Panc1 (cell line): ENCODE results near the gene CA12. TPM values are rescaled to one million over a fixed set of nuclear protein-coding genes. Genes with fewer than 3 reads are reported as not detected.

ENCODE experiments used
- ATAC-seq: fragments of 200-7000 bp; cut with Tn5 transposase; 2 replicates; pipeline ENCODE4 v1.9.1; 2020; ENCODE audit warnings: mild to moderate bottlenecking, moderate library complexity
- BruUV-seq: library from RNA; stranded (reverse); fragments of 400-500 nt; replicated peaks from 2 replicates; lab custom pipeline; 2021; lab: Mats Ljungman, UMichigan
- CTCF ChIA-PET: fragments of 300-600 bp; sonication (Branson Sonifier 250); formaldehyde crosslinking; loops from one replicate; lab custom pipeline; 2022; ENCODE audit warnings: antibody characterized with exemption; lab: Charles Lee
- POLR2A ChIA-PET: fragments of 300-600 bp; sonication (Branson Sonifier 250); formaldehyde crosslinking; loops from one replicate; lab custom pipeline; 2022; ENCODE audit warnings: antibody characterized with exemption; lab: Charles Lee
- DNase-seq: peaks from one replicate; pipeline ENCODE4 v3.0.0-alpha.2; 2010; ENCODE audit warnings: low read depth, low spot score
- H3K27ac ChIP-seq: 2 replicates; pipeline ENCODE4 v1.5.1; 2011; ENCODE audit warnings: mild to moderate bottlenecking, low read length, inconsistent platforms
- H3K27me3 ChIP-seq: fragments of 200-500 bp; sonication (Bioruptor generic); 2 replicates; pipeline ENCODE4 v1.6.0; 2014; ENCODE audit warnings: low read length, inconsistent platforms; ENCODE audit not compliant: control insufficient read depth, insufficient read depth
- H3K36me3 ChIP-seq: fragments of 200-500 bp; sonication (Bioruptor generic); 2 replicates; pipeline ENCODE4 v1.5.1; 2014; ENCODE audit warnings: inconsistent platforms, mild to moderate bottlenecking, low read length, moderate library complexity; ENCODE audit not compliant: control insufficient read depth, insufficient read depth
- H3K4me1 ChIP-seq: 2 replicates; pipeline ENCODE4 v1.5.1; 2011; ENCODE audit warnings: inconsistent platforms, mild to moderate bottlenecking, low read length, moderate library complexity; ENCODE audit not compliant: control insufficient read depth, insufficient read depth
- H3K4me3 ChIP-seq, 2 experiments: 2 replicates each; pipeline ENCODE4 v1.5.1; 2011 to 2012; ENCODE audit warnings: low read depth in 2 of 2, low read length in 2 of 2, mild to moderate bottlenecking in 2 of 2, inconsistent platforms in 1 of 2, moderate library complexity in 1 of 2
- H3K9me3 ChIP-seq: fragments of 200-500 bp; sonication (Bioruptor generic); 2 replicates; pipeline ENCODE4 v1.5.1; 2014; ENCODE audit warnings: low read depth, mild to moderate bottlenecking, inconsistent platforms, low read length, moderate library complexity; ENCODE audit not compliant: control insufficient read depth, insufficient read depth
- POLR2AphosphoS5 ChIP-seq: IDR thresholded peaks from 2 replicates; pipeline ENCODE4 v1.6.1; 2012; ENCODE audit warnings: mild to moderate bottlenecking, low read depth, low read length, moderate library complexity
- SIN3A ChIP-seq: IDR thresholded peaks from 2 replicates; pipeline ENCODE4 v1.6.1; 2012; ENCODE audit warnings: low read depth, mild to moderate bottlenecking, low read length, moderate library complexity, borderline replicate concordance; ENCODE audit not compliant: insufficient read depth
- TCF7L2 ChIP-seq: IDR thresholded peaks from 2 replicates; pipeline ENCODE4 v1.6.1; 2011; ENCODE audit warnings: mild to moderate bottlenecking, low read depth, low read length, inconsistent platforms
- in situ Hi-C: cut with HindIII; loops from 2 replicates; pipeline ENCODE4 v1.10.0; 2016; ENCODE audit warnings: low sequenced_read_pairs, low pct_unique_long_range_greater_than_20kb
- intact Hi-C: fragments of 100-400 bp; cut with micrococcal nuclease; formaldehyde crosslinking; loops from one replicate; pipeline ENCODE4 v1.10.0; 2022; ENCODE audit not compliant: unreplicated experiment
- total RNA-seq: library from RNA; stranded (reverse); gene quantifications from one replicate; pipeline ENCODE4 v1.2.1, GENCODE V29; 2021; ENCODE audit not compliant: unreplicated experiment
- TF ChIP-seq, protein P1 (sequence below), 2 experiments: IDR thresholded peaks; 2 replicates each; pipeline ENCODE4 v1.6.1; 2011 to 2012; ENCODE audit warnings: low read depth in 2 of 2, control low read depth in 1 of 2, low read length in 1 of 2, mild to moderate bottlenecking in 1 of 2, moderate library complexity in 1 of 2; ENCODE audit not compliant: insufficient read depth in 1 of 2
- TF ChIP-seq, protein P2 (sequence below): fragments of 450-650 bp; IDR thresholded peaks from 2 replicates; pipeline ENCODE4 v1.5.1; 2017; ENCODE audit warnings: mild to moderate bottlenecking

The CA12 gene
- total RNA-seq, 1 experiment from 2014 or later, result 0.74 TPM

DNA sequence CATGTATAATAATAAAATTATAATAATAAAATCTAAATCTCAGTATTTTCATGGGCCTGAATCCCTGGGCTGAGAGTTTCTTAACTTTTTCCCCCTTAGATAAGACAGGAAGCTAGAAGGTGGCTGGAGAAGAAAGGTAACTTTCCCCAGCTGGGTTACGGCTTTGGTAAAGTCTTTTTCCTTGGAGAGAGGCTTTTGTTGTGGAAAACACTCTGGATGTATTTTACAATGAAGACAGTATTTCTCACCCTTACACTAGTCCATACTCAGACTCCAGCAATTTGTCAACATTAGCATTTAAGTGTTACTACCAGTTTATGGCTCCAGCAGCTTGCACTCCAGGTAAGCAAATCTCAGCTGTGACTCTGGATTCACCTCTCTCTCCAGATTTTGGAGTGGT, 69.4 kb downstream of the CA12 start:
- no peaks in the 10 kb centered on the region for H3K9me3 ChIP-seq
- no peak overlapping the region for H3K27ac ChIP-seq
- BruUV-seq, result no TSS peak
- ChIA-PET CTCF (no interaction called here), POLR2A (no interaction called here)
- no peak for ATAC-seq
- in situ Hi-C loops, result no loop called here
- H3K36me3 ChIP-seq, result no peaks in the 10 kb centered on the region
- TF ChIP-seq, protein P1, sequence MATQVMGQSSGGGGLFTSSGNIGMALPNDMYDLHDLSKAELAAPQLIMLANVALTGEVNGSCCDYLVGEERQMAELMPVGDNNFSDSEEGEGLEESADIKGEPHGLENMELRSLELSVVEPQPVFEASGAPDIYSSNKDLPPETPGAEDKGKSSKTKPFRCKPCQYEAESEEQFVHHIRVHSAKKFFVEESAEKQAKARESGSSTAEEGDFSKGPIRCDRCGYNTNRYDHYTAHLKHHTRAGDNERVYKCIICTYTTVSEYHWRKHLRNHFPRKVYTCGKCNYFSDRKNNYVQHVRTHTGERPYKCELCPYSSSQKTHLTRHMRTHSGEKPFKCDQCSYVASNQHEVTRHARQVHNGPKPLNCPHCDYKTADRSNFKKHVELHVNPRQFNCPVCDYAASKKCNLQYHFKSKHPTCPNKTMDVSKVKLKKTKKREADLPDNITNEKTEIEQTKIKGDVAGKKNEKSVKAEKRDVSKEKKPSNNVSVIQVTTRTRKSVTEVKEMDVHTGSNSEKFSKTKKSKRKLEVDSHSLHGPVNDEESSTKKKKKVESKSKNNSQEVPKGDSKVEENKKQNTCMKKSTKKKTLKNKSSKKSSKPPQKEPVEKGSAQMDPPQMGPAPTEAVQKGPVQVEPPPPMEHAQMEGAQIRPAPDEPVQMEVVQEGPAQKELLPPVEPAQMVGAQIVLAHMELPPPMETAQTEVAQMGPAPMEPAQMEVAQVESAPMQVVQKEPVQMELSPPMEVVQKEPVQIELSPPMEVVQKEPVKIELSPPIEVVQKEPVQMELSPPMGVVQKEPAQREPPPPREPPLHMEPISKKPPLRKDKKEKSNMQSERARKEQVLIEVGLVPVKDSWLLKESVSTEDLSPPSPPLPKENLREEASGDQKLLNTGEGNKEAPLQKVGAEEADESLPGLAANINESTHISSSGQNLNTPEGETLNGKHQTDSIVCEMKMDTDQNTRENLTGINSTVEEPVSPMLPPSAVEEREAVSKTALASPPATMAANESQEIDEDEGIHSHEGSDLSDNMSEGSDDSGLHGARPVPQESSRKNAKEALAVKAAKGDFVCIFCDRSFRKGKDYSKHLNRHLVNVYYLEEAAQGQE (IDR thresholded peaks at IDR 0.05; ENCODE audit: insufficient read depth in 1 of 2, low read depth in 2 of 2, low read length in 1 of 2), result no peak
- TF ChIP-seq POLR2AphosphoS5, result no peak
- TF ChIP-seq, protein P2, sequence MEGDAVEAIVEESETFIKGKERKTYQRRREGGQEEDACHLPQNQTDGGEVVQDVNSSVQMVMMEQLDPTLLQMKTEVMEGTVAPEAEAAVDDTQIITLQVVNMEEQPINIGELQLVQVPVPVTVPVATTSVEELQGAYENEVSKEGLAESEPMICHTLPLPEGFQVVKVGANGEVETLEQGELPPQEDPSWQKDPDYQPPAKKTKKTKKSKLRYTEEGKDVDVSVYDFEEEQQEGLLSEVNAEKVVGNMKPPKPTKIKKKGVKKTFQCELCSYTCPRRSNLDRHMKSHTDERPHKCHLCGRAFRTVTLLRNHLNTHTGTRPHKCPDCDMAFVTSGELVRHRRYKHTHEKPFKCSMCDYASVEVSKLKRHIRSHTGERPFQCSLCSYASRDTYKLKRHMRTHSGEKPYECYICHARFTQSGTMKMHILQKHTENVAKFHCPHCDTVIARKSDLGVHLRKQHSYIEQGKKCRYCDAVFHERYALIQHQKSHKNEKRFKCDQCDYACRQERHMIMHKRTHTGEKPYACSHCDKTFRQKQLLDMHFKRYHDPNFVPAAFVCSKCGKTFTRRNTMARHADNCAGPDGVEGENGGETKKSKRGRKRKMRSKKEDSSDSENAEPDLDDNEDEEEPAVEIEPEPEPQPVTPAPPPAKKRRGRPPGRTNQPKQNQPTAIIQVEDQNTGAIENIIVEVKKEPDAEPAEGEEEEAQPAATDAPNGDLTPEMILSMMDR, result no peak
- no peak overlapping the region for H3K4me3 ChIP-seq
- H3K27me3 ChIP-seq, result no peaks in the 10 kb centered on the region
- intact Hi-C loops, result no loop called here
- no peaks in the 10 kb centered on the region for H3K4me1 ChIP-seq
- DNase-seq, result no peak

GRCh38 chr15:63310646-63311045, 71.0 kb downstream of the CA12 start:
- ATAC-seq (no peak), DNase-seq (no peak)
- ChIA-PET CTCF (no interaction called here), POLR2A (no interaction called here)
- no TSS peak for BruUV-seq
- Histone ChIP-seq H3K27me3 (no peaks in the 10 kb centered on the region), H3K9me3 (no peaks in the 10 kb centered on the region), H3K4me3 (no peak overlapping the region), H3K4me1 (no peaks in the 10 kb centered on the region), H3K27ac (no peak overlapping the region), H3K36me3 (no peaks in the 10 kb centered on the region)
- no peak for TF ChIP-seq TCF7L2
- TF ChIP-seq POLR2AphosphoS5, result no peak
- no peak for TF ChIP-seq SIN3A
- TF ChIP-seq, protein P1 (IDR thresholded peaks at IDR 0.05; ENCODE audit: insufficient read depth in 1 of 2, low read depth in 2 of 2, low read length in 1 of 2), result no peak
- TF ChIP-seq, protein P2, result no peak
- intact Hi-C loops, result no loop called here
- in situ Hi-C loops, result no loop called here
